DND-41 (cell line): ENCODE data around the gene MYH9.
A peak's percentile ranks its signal among the peaks of the same experiment; 100 is the strongest.
"Not testable (repeated sequence)": the region's sequence is repeated elsewhere in the genome, so short reads cannot be mapped to it uniquely, and the experiment has no call there.

Experiments
- ATAC-seq: fragments of 200-7000 bp; cut with Tn5 transposase; 3 replicates; pipeline ENCODE4 v1.9.1; 2021; ENCODE audit warnings: low read depth; ENCODE audit not compliant: insufficient read depth
- DNase-seq: peaks from one replicate; pipeline ENCODE4 v3.0.0-alpha.2; 2020
- H2AFZ ChIP-seq: 2 replicates; pipeline ENCODE4 v1.6.0; 2012; ENCODE audit warnings: low read depth, low read length
- H3K27ac ChIP-seq: 2 replicates; pipeline ENCODE4 v1.5.1; 2012; ENCODE audit warnings: low read length, inconsistent platforms
- H3K27me3 ChIP-seq: fragments of 200-600 bp; sonication (generic); 2 replicates; pipeline ENCODE4 v1.6.0; 2012; ENCODE audit warnings: low read length, mild to moderate bottlenecking, inconsistent platforms; ENCODE audit not compliant: insufficient read depth, poor library complexity
- H3K36me3 ChIP-seq: 2 replicates; pipeline ENCODE4 v1.5.1; 2012; ENCODE audit warnings: low read length, inconsistent platforms; ENCODE audit not compliant: insufficient read depth
- H3K4me1 ChIP-seq: 2 replicates; pipeline ENCODE4 v1.5.1; 2012; ENCODE audit warnings: mild to moderate bottlenecking, low read length; ENCODE audit not compliant: insufficient read depth
- H3K4me2 ChIP-seq: 2 replicates; pipeline ENCODE4 v1.6.0; 2012; ENCODE audit warnings: mild to moderate bottlenecking, moderate library complexity, low read length, inconsistent platforms; ENCODE audit not compliant: insufficient read depth
- H3K4me3 ChIP-seq, 2 experiments: fragments of 200-600 bp in 1 of 2; shearing (Covaris generic) in 1 of 2; 2 replicates each; pipeline ENCODE4 v1.5.1; 2012 to 2016; ENCODE audit warnings: inconsistent platforms in 2 of 2, low read length in 2 of 2, mild to moderate bottlenecking in 2 of 2, low read depth in 1 of 2, moderate library complexity in 1 of 2
- H3K79me2 ChIP-seq: 2 replicates; pipeline ENCODE4 v1.6.0; 2012; ENCODE audit warnings: low read length, inconsistent platforms; ENCODE audit not compliant: insufficient read depth
- H3K9ac ChIP-seq: 2 replicates; pipeline ENCODE4 v1.6.0; 2012; ENCODE audit warnings: low read depth, mild to moderate bottlenecking, inconsistent platforms, low read length, moderate library complexity
- H3K9me3 ChIP-seq: 2 replicates; pipeline ENCODE4 v1.5.1; 2012; ENCODE audit warnings: low read length, moderate library complexity, mild to moderate bottlenecking, inconsistent platforms; ENCODE audit not compliant: insufficient read depth, severe bottlenecking
- H4K20me1 ChIP-seq: 2 replicates; pipeline ENCODE4 v1.6.0; 2012; ENCODE audit warnings: low read length; ENCODE audit not compliant: insufficient read depth
- CTCF ChIP-seq: IDR thresholded peaks from 2 replicates; pipeline ENCODE4 v1.5.1; 2012; ENCODE audit warnings: borderline replicate concordance, low read length, moderate library complexity, mild to moderate bottlenecking; ENCODE audit not compliant: poor library complexity, severe bottlenecking; ENCODE audit errors: extremely low read depth
- EZH2 ChIP-seq: IDR thresholded peaks from 3 replicates; pipeline ENCODE4 v1.6.1; 2012; ENCODE audit warnings: borderline replicate concordance, low read depth, mild to moderate bottlenecking, moderate library complexity, low read length, inconsistent platforms; ENCODE audit not compliant: severe bottlenecking

Gene MYH9

GRCh38 chr22:36411589-36412258 lies 24.0 kb upstream of the MYH9 start:
- no peak overlapping the region for H3K27ac ChIP-seq
- ATAC-seq = 0 out of 3 replicates have a peak, but pooled peaks have one; percentile 31
- no peak overlapping the region for H3K4me3 ChIP-seq
- H4K20me1 ChIP-seq = no peaks in the 10 kb centered on the region
- no peak overlapping the region for H2AFZ ChIP-seq
- no peaks in the 10 kb centered on the region for H3K27me3 ChIP-seq
- no peaks in the 10 kb centered on the region for H3K36me3 ChIP-seq
- H3K4me2 ChIP-seq = no peak overlapping the region
- no peaks in the 10 kb centered on the region for H3K79me2 ChIP-seq
- peak; percentile 49 for DNase-seq
- TF ChIP-seq CTCF (no peak), EZH2 (no peak)
- H3K9ac ChIP-seq = no peak overlapping the region
- H3K4me1 ChIP-seq = peaks cover 4% of the 10 kb centered on the region
- no peaks in the 10 kb centered on the region for H3K9me3 ChIP-seq

- H4K20me1 ChIP-seq = no peaks in the 10 kb centered on the region
- ATAC-seq = no peak
- H3K27ac ChIP-seq = no peak overlapping the region
- H3K27me3 ChIP-seq = no peaks in the 10 kb centered on the region
- no peak for DNase-seq
- peaks cover 20% of the 10 kb centered on the region for H3K4me1 ChIP-seq
- H2AFZ ChIP-seq = no peak overlapping the region
- no peak for TF ChIP-seq EZH2
- no peak for TF ChIP-seq CTCF
- no peak overlapping the region for H3K4me3 ChIP-seq
- no peak overlapping the region for H3K9ac ChIP-seq
- no peaks in the 10 kb centered on the region for H3K79me2 ChIP-seq
- no peaks in the 10 kb centered on the region for H3K36me3 ChIP-seq
- H3K9me3 ChIP-seq = no peaks in the 10 kb centered on the region
- H3K4me2 ChIP-seq = no peak overlapping the region
These were observed 22.4 kb upstream of the MYH9 start for GRCh38 chr22:36409911-36410756.

- not testable (repeated sequence) for H3K9me3 ChIP-seq, H3K36me3 ChIP-seq, DNase-seq, H3K27me3 ChIP-seq, H3K79me2 ChIP-seq, H4K20me1 ChIP-seq, H3K4me2 ChIP-seq, H3K27ac ChIP-seq, H3K9ac ChIP-seq, H3K4me3 ChIP-seq, H2AFZ ChIP-seq, ATAC-seq
- H3K4me1 ChIP-seq = peaks cover 26% of the 10 kb centered on the region
These were observed 21.8 kb upstream of the MYH9 start for GRCh38 chr22:36409554-36409910.

GRCh38 chr22:36409056-36409455 lies 21.3 kb upstream of the MYH9 start:
- TF ChIP-seq EZH2 = no peak
- TF ChIP-seq CTCF = no peak
- no peak overlapping the region; the same call in 1 of the 2 replicates for H2AFZ ChIP-seq
- H3K27ac ChIP-seq = no peak overlapping the region
- no peaks in the 10 kb centered on the region for H3K79me2 ChIP-seq
- DNase-seq = no peak
- no peak overlapping the region for H3K4me2 ChIP-seq
- H3K27me3 ChIP-seq = no peaks in the 10 kb centered on the region
- H3K4me1 ChIP-seq = peaks cover 31% of the 10 kb centered on the region
- no peaks in the 10 kb centered on the region for H3K36me3 ChIP-seq
- H3K9me3 ChIP-seq = no peaks in the 10 kb centered on the region
- ATAC-seq = no peak
- H3K4me3 ChIP-seq = no peak overlapping the region
- H3K9ac ChIP-seq = no peak overlapping the region
- H4K20me1 ChIP-seq = no peaks in the 10 kb centered on the region
